Ecto neural progenitor cell (in vitro differentiated cells): Measurements from ENCODE around the gene CRACR2A.

Source experiments
- DNase-seq: peaks from one replicate; pipeline ENCODE4 v3.0.0-alpha.2; 2018; ENCODE audit warnings: low spot score

The CRACR2A gene, protein sequence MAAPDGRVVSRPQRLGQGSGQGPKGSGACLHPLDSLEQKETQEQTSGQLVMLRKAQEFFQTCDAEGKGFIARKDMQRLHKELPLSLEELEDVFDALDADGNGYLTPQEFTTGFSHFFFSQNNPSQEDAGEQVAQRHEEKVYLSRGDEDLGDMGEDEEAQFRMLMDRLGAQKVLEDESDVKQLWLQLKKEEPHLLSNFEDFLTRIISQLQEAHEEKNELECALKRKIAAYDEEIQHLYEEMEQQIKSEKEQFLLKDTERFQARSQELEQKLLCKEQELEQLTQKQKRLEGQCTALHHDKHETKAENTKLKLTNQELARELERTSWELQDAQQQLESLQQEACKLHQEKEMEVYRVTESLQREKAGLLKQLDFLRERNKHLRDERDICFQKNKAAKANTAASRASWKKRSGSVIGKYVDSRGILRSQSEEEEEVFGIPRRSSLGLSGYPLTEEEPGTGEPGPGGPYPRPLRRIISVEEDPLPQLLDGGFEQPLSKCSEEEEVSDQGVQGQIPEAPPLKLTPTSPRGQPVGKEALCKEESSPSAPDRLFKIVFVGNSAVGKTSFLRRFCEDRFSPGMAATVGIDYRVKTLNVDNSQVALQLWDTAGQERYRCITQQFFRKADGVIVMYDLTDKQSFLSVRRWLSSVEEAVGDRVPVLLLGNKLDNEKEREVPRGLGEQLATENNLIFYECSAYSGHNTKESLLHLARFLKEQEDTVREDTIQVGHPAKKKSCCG

DNA sequence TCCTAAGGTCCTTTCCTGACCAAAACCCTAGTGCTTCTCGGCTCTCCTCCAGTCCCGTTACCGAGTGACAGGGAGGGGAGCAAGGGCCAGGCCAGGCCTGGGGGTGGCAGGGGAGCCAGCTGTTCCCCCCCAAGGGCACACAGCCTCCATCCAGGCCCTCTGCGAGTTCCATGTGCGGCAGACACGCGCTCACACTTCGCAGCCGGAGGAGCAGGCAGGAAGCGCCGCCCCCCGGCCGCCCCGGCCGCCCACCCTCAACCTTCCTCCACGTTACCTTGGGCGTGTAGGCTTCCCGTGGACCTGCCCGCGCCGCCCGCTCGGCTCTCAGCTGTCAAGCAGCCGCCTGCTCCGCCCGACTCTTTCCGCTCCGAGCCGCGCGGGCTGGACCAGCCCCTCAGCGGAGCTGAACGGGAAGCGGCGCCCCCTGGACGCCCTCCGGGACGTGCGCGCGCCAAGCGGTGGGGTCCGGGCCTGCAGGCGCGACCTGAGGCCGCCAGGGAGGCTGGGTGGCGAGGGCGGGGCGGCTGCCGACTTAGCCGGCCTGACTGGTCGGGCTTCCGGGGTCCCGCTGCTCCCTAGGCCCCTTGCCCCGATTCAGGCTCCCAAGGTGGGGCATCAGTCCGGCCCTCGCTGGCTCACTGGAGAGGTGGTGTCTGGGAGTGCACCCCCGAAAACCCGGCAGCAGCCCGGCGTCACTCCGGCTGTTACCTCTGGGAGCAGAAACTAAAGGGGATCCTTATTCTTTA lies at the start of gene CRACR2A:
Gene CRACR2A (minus strand): TSS at position 369 of the 746 bp plus-strand sequence. CDS start 56,110 bp downstream, outside the sequence.
- DNase-seq: peak; percentile 92

DNA sequence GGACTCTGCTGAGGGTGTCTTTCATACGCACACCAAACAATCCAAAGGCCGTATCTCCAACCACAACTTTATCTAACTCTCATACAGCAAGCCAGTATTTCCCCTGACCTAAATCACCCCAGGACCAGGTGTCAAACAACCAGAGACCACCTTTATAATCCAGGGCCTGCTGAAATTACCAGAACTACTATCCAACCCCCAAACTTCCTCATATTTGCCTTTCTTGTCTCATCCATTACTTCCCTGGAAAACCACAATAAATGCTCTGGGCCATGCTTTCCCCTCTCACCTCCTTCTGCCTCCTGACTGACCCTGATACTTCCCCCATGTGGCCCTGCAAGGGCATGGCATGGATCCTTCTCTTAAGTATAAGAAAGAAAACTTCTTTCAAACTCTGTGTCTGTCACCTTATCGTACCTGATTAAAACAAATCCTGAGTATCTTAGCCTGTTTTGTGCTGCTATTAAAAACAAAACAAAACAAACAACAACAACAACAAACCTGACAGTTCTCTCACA lies 44.7 kb upstream of the CRACR2A start:
- DNase-seq: no peak

DNA sequence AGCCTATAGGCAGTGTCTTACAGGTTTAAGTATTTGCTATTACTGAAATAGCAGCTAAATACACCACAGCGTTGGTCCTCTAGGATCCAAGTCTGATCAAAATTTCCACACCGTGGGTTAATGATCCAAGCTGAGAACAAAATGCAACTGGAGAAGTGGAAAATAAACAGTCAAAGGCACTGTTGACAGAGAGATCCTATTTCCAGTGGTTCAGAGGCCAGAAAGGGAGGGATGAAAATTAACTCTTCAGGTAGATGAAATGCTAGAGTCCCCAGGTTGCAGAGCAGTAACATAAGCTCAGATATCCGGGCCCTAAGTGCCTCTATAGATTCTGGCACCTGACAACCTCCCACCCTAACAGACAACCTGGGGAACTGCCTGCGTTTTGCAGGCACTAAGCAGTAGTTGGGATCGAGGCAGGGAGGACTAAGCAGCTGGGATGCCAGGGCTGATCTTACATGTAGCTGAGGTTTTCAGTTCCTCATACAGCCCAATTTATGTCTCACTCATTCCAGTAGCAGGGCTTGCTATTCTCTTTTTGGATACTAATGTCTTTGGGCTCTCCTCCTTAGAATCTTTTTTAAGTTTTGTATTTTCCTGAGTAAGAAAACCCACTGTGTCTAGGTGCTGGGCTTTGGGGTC lies 42.7 kb upstream of the CRACR2A start:
- no peak for DNase-seq

DNA sequence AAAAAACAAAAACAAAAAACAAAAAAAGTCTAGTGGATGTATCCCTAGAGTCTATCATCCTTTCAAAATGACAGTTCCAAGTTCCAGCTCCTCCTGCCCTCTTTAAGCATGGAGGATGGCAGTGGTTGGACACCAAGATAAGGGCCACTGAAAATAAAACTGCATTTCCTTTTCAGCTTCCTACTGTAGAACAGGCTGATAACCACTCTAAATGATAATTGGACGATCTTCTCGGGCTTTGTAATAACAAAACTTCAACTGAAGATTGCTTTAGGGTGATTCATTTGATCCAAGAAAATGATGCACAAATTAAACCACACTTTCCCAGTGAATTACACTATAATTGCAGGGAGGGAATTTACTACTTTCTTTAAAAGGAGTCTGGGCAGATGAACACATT lies 42.2 kb upstream of the CRACR2A start:
- no peak for DNase-seq

DNA sequence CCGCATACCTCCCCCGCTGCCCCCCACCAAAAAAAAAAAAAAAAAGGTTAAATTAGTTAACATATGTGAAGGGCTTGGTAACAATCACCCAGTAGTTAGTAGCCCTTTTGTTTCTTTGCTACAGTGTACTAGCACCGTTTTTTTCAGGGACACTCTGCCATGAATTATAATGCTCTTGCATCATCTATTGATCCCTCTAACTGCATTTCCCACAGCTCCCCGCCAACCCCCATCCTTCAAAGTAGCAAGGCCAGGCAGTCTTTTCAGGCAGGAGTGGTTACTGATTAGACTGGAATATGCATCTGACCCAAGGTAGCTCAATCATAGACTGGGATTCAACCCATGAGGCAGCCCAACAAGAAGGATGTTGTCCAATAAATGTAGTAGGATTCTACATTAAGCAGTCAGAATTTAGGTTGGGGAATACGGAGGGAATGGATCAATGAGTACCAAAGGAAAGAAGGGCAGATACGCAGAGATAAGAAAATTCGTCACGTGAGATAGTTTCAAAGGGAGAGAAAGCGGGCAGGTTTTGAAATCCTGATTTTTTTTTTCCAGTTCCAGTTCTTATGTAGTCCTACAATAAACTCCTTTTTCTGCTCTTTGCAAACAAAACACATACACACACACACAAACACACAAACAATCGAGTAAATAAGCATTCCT lies 39.8 kb upstream of the CRACR2A start:
- DNase-seq: no peak

DNA sequence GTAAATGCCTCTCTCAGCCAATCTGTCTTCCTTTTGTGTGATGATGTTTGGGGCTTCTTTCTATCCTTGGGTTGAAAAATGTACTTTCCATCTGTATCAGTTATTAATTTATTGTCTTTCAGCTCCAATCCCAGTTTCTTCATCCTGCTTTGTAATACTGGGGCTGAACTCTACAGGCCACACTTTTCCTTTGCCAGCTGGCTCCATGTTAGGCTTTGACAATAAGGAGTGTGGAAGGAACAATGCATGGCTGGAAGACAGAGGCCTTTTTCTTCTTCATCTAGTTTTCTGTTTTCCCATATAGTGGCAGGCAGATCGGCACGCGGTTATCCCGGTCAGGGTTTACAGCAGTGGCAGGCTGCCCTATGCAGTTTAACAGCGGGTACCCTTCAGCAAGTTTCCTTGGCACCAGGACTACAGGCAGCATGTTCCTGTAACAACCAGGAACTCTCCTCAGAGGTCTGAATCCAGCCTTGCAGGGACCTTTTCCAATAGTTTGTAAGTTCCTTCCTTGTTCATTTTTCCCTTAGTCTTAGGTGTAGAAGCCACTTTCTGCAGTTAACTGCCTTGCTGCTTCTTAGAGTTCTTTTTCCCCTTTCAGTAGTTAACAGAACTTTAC lies 38.5 kb upstream of the CRACR2A start:
- no peak for DNase-seq

DNA sequence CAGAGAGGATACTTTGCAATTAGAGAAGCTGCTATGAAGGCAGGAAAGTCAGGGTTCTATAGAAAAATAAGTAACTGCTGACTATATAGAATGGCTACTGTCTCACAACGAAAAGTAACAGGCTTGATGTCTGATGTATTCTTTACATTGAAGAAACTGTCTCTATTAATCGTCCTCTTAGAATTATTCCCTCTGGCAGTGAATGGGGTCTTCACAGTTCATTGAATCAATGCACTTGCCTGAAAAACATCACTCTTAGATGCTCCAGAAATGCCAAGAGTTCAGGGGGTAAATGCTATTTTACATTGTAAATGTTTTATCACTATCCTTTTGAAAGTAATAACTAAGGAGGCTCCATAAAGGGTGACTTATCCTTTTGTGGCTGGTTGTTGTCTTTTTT lies 37.7 kb upstream of the CRACR2A start:
- no peak for DNase-seq

DNA sequence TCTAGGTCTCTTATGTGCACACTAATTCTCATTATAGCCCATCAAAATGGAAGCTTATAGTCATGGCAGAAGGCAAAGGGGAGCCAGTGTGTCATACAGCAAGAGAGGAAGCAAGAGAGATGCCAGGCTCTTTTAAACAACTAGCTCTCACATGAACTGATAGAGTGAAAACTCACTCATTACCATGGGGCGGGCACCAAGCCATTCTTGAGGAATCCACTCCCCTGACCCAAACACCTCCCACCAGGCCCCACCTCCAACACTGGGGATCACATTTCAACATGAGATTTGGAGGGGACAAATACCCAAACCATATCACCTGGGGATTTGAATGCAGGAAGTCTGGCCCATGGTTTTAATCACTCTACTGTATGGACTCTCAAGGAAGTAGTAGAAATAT lies 36.9 kb upstream of the CRACR2A start:
- DNase-seq: no peak

DNA sequence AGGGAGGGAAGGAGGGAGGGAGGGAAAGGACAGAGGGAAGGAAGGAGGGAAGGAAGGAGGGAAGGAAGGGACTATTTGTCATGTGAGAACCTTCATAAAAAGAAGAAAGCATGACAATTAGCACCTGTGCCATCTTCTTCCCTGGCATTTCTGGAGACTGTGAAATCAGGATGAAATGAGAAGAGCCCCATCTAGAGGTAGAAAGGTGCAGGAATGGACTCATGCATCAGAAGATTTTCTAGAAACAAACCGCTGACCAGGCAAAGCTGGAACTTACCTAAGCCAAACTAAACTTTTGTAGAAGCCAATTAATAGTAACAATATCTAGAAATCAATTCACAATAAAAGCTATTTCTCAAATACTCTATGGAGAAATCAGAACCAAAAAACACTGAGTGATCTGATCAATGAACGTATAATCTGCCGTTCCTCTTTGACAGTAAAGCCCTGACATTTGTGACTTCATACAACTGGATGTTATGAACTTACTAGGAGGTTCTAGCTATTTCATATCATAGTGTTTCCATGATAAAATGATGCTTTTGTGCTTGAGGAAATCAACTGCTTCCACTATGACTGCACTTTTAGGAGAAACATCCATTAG lies 24.4 kb upstream of the CRACR2A start:
- no peak for DNase-seq

DNA sequence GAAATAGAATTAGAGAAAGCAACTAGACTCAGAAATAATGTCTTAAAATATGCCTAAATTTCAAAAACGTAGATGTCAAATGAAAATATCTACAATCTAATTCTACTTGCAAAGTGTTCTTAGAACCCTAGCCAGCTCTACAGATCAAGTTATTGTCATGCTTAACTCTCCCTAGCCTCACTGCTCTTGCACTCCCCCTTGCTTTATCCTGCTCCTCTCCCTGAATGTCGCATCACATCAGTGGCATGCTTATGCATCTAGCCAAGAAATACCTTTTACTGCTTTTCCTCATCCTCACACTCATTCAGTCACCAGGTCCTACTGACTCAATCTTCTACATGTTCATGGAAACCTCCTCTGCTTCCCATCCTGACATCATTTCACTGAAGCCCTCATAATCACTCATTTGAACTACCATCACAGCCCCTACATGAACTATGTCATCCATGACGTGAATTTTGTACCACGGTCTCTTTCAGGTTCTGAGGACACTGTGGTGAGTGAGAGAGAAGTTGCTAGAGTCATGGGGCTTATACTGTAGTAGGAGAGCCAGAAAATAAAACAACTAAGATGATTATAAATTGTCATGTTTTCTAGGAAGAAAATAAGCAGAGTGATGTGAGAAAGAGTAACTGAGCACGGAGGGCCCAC lies 22.6 kb upstream of the CRACR2A start:
- DNase-seq: no peak

DNA sequence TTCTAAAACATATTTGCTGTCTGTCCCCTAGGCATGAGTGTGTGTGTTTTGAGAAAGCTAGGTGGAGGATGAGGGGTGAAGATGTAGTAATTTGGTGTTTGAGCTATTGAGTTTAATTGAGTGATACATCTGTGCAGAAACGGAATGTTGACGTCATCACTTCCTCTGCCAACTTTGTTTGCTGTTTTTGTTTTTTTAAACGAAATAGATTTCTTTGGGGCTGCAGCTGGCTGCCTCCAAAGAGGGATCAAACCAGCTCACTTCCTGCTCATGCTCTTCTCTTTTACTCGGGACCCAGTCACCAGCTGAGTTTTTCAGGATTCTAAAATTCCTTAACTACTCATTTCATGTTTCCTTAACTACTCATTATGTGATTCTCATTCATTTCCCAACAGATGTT lies 19.5 kb upstream of the CRACR2A start:
- no peak for DNase-seq

DNA sequence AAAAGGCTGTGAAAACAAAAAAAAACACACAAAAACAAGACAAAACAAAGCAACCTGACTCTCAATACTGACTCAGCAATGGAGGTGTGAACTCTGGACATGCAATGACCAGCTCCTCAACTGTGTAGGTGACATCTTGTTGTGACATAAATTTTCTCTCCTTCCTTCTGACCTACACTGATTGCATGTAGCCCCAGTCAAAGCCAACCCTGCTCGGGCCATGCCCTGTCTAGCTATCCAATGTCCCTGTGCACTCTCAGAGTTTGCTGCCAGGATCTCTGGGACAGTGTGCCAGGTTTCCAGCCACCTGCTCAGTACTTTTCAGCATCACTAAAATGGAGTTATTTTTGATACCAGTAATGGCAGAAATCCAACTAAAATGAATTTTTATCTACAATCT lies 18.9 kb upstream of the CRACR2A start:
- DNase-seq: no peak

DNA sequence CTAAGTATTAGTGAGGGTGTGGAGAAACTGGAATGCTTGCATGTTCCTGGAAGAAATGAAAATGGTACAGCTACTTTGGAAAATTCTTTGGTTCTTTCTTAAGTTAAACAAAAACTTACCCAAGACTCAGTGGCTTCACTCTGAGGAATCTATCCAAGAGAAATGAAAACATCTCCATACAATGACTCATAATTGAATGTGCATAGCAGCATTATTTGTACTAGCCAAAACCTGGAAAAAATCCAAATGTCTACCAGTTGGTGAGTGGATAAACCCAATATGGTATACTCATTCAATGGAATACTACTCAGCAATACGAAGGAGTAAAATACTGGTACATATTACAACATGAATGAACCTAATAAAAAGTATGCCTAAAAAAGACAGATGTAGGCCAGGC lies 18.0 kb upstream of the CRACR2A start:
- DNase-seq: no peak

DNA sequence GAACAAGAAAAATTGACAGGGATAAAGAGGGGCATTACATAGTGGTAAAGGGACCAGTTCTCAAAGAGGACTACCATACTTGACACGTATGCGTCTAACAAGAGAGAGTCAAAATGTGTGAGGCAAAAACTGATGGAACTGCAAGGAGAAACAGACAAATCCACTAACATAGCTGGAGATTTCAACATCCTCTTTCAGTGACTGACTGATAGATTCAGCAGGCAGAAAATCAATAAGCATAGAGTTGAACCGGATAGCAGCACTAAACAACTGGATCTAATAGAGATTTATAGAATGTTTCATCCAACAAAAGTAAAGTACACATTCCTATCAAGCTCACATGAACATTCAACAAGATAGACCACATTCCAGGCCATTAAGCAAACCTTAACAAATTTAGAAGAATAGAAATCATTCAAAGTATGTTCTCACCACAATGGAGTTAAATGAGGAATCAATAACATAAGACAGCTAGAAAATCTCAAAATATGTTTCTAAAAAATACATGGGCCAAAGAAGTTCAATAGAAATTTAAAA lies 16.1 kb upstream of the CRACR2A start:
- no peak for DNase-seq

DNA sequence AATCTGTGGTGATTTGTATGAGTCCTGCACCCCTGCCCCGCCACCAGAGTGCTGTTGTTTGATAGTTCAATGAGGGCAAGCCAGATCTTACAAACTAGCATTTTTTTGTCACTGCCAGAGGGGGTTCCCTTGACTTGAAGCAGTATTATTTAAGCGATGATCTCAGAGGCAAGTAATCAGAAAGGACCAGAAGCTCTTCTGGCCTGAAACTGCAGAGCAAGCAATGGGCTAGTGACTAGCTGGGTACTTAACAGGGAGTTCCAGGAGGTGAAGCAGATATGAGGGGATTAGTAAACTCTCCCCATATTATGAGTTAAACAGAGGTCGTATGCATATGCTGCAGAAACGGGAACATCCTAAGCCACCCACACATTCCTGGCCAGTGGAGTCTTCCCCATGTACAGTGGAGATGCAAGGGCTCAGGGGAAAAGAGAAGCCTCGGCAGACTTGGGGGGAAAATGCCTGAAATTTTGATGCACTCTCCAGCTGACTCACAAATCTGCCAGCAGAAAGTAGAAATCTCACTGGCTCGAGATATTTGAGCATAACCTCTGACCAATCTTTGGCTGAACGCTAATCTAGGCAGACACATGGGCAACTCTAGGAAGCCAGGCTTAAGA lies 8.3 kb upstream of the CRACR2A start:
- DNase-seq: no peak

DNA sequence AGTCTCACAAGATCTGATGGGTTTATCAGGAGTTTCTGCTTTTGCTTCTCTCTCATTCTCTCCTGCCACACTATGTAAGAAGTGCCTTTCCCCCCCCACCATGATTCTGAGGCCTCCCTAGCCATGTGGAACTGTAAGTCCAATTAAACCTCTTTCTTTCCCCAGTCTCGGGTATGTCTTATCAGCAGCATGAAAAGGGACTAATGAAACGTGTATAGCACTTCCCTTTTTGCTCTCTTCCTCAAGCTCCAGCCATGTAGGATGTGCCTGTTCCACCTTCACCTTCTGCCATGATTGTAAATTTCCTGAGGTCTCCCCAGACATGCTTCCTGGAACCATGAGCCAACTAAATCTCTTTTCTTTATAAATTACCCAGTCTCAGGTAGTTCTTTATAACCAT lies 7.0 kb upstream of the CRACR2A start:
- no peak for DNase-seq

DNA sequence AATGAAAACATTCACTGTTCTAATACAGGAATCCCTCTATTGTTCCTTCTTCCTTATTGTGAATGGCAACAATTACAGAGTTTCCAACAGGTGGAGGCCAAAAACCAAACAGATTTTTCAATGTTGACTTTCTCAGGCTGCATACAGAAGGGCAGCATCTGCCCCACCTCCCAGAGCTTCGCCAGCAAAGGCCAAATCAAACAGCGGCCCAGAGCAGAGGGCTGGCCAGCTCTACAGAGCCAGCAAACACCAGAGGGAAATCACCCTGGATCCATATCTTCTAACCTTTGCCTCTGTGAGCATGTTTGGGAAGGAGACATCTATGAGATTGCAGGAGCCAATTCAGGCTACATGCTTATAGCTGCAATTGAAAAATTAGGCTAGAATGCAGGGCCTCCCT lies 4.4 kb upstream of the CRACR2A start:
- peak; percentile 33 for DNase-seq

DNA sequence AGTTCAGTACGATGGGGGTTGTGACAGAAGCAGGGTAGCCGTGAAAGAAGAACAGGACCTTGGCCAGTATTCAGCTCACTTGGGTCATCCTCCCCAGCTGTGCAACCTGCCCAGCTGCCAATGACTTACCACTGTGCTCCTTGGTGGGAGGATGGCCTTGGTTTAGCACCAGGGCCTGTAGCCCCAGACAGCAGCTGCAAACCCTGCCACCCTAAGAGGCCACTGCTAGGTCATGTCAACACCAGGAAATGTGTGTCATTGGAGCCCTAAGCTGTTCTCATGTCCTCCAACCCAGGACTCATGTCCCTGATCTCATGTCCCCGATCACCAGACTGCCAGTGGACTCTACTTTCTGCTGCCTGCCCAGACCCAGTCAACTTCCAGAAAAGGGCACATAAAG lies 3.0 kb upstream of the CRACR2A start:
- DNase-seq: peak; percentile 39

DNA sequence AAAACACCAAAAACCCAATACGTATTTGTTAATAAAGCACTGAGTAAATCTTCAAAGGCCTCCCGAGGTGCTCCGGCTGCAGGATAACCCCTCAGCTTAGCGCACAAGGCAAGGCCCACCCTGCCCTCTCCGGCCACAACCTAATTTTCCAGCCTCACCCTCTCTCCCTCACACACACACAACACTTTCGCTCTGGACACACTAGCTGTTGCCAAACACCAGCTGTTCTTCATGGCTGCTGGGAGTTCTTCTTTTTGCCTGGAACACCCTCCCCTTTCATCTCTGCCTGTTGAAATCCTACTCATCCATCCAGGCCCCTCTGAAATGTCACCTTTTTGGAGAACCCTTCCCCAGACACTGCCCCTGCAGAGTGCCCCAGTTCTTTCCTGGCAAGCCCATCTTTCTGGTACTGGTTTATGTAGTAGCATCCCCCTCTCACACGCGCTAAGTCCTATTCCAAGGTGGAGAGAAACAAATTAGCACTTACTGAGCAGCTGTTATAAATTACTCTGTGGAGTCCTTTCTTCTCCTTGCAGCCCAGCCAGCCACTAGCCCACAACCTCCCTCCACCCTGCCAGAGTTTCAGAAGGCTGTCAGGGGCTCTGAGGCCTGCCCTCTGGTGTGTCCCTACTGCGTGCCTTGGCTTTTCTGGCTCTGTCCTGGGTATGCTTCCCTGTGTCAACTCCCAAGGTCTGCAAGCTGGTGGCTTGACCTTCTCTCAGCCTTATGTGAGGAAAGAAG lies 805 bp upstream of the CRACR2A start:
- DNase-seq: peak; percentile 49
